H9 (cell line): ENCODE measurements around the gene TRNT1. TPM values are rescaled to one million over a fixed set of nuclear protein-coding genes. Genes with fewer than 3 reads are reported as not detected.

Source experiments
- DNase-seq: peaks from one replicate; pipeline ENCODE4 v3.0.0-alpha.2; 2017
- H2AFZ ChIP-seq: one replicate; pipeline ENCODE4 v1.6.1; 2013; ENCODE audit warnings: mild to moderate bottlenecking, low read length, control low read depth, moderate library complexity
- H2AK5ac ChIP-seq: 2 replicates; pipeline ENCODE4 v1.6.1; 2013; ENCODE audit warnings: low read length, control low read depth, mixed read lengths; ENCODE audit not compliant: insufficient read length
- H2BK120ac ChIP-seq: one replicate; pipeline ENCODE4 v1.6.1; 2013; ENCODE audit warnings: low read depth, mild to moderate bottlenecking, low read length, control low read depth, inconsistent platforms; ENCODE audit not compliant: poor library complexity, severe bottlenecking
- H2BK12ac ChIP-seq: 2 replicates; pipeline ENCODE4 v1.6.1; 2013; ENCODE audit warnings: low read length, control low read depth, mixed read lengths, low read depth; ENCODE audit not compliant: insufficient read length
- H2BK15ac ChIP-seq: 2 replicates; pipeline ENCODE4 v1.6.1; 2013; ENCODE audit warnings: low read depth, low read length, control low read depth
- H2BK20ac ChIP-seq: one replicate; pipeline ENCODE4 v1.6.1; 2013; ENCODE audit warnings: low read depth, mild to moderate bottlenecking, low read length, control low read depth, inconsistent platforms; ENCODE audit not compliant: poor library complexity, severe bottlenecking
- H2BK5ac ChIP-seq: 2 replicates; pipeline ENCODE4 v1.6.1; 2013; ENCODE audit warnings: low read length, control low read depth, mixed read lengths; ENCODE audit not compliant: insufficient read length
- H3K14ac ChIP-seq: 2 replicates; pipeline ENCODE4 v1.6.1; 2013; ENCODE audit warnings: low read length, control low read depth; ENCODE audit not compliant: insufficient read depth
- H3K18ac ChIP-seq: 2 replicates; pipeline ENCODE4 v1.6.1; 2013; ENCODE audit warnings: low read depth, mild to moderate bottlenecking, mixed read lengths, low read length, control low read depth; ENCODE audit not compliant: insufficient read length
- H3K23ac ChIP-seq: 2 replicates; pipeline ENCODE4 v1.6.1; 2013; ENCODE audit warnings: low read length, control low read depth, mixed read lengths, low read depth; ENCODE audit not compliant: insufficient read length
- H3K23me2 ChIP-seq: 2 replicates; pipeline ENCODE4 v1.6.1; 2013; ENCODE audit warnings: low read depth, mild to moderate bottlenecking, mixed read lengths, low read length, control low read depth; ENCODE audit not compliant: insufficient read length, poor library complexity, severe bottlenecking
- H3K27ac ChIP-seq: 2 replicates; pipeline ENCODE4 v1.5.1; 2013; ENCODE audit warnings: low read length, control low read depth, mixed read lengths, low read depth; ENCODE audit not compliant: insufficient read length
- H3K27me3 ChIP-seq: 2 replicates; pipeline ENCODE4 v1.6.1; 2013; ENCODE audit warnings: low read length, control low read depth, inconsistent platforms; ENCODE audit not compliant: insufficient read depth
- H3K4ac ChIP-seq: 2 replicates; pipeline ENCODE4 v1.6.1; 2013; ENCODE audit warnings: low read depth, mild to moderate bottlenecking, control low read depth, inconsistent platforms, low read length, moderate library complexity
- H3K4me1 ChIP-seq: 2 replicates; pipeline ENCODE4 v1.6.1; 2013; ENCODE audit warnings: low read length, control low read depth, inconsistent platforms; ENCODE audit not compliant: insufficient read depth
- H3K4me2 ChIP-seq: 2 replicates; pipeline ENCODE4 v1.6.1; 2013; ENCODE audit warnings: low read length, control low read depth, mixed read lengths; ENCODE audit not compliant: insufficient read length, insufficient read depth
- H3K56ac ChIP-seq: 2 replicates; pipeline ENCODE4 v1.6.1; 2013; ENCODE audit warnings: low read depth, mild to moderate bottlenecking, mixed read lengths, low read length, control low read depth; ENCODE audit not compliant: insufficient read length
- H3K79me1 ChIP-seq: 2 replicates; pipeline ENCODE4 v1.6.1; 2013; ENCODE audit warnings: low read depth, mild to moderate bottlenecking, moderate library complexity, low read length, control low read depth, inconsistent platforms; ENCODE audit not compliant: insufficient read depth, poor library complexity, severe bottlenecking
- H3K79me2 ChIP-seq: 2 replicates; pipeline ENCODE4 v1.6.1; 2013; ENCODE audit warnings: low read length, control low read depth, inconsistent platforms; ENCODE audit not compliant: insufficient read depth
- H3K9ac ChIP-seq: 2 replicates; pipeline ENCODE4 v1.6.1; 2013; ENCODE audit warnings: low read length, control low read depth, mixed read lengths; ENCODE audit not compliant: insufficient read length; ENCODE audit errors: extremely low read depth
- H3K9me3 ChIP-seq: one replicate; pipeline ENCODE4 v1.6.1; 2013; ENCODE audit warnings: low read depth, low read length, inconsistent platforms; ENCODE audit not compliant: control insufficient read depth
- H3T11ph ChIP-seq: one replicate; pipeline ENCODE4 v1.6.1; 2013; ENCODE audit warnings: mild to moderate bottlenecking, low read length, control low read depth, inconsistent platforms
- H4K20me1 ChIP-seq: one replicate; pipeline ENCODE4 v1.6.1; 2013; ENCODE audit not compliant: control insufficient read depth, insufficient read length, insufficient read depth
- H4K5ac ChIP-seq: 2 replicates; pipeline ENCODE4 v1.6.1; 2013; ENCODE audit warnings: low read depth, mild to moderate bottlenecking, mixed read lengths, low read length, control low read depth; ENCODE audit not compliant: insufficient read length
- H4K8ac ChIP-seq: replicated peaks from 2 replicates; pipeline ENCODE4 v1.6.1; 2013; ENCODE audit warnings: low read length, control low read depth, mixed read lengths, low read depth; ENCODE audit not compliant: insufficient read length
- H4K91ac ChIP-seq: 2 replicates; pipeline ENCODE4 v1.6.1; 2013; ENCODE audit warnings: low read depth, mild to moderate bottlenecking, moderate library complexity, mixed read lengths, low read length, control low read depth; ENCODE audit not compliant: insufficient read length
- H3K27ac Mint-ChIP-seq, 3 experiments: 2 replicates in 2 of 3; 3 replicates in 1 of 3; pipeline ENCODE4 v1.8.0; 2020 to 2021; ENCODE audit warnings: mixed read lengths in 3 of 3, mild to moderate bottlenecking in 1 of 3, moderate library complexity in 1 of 3
- H3K27me3 Mint-ChIP-seq: 2 replicates; pipeline ENCODE4 v1.8.0; 2021; ENCODE audit warnings: low read depth, mild to moderate bottlenecking, moderate library complexity, mixed read lengths
- H3K36me3 Mint-ChIP-seq, 3 experiments: 2 replicates in 2 of 3; 3 replicates in 1 of 3; pipeline ENCODE4 v1.8.0; 2020 to 2021; ENCODE audit warnings: low read depth in 3 of 3, mixed read lengths in 3 of 3; ENCODE audit not compliant: insufficient read depth in 1 of 3
- H3K4me1 Mint-ChIP-seq, 2 experiments: 2 replicates each; pipeline ENCODE4 v1.8.0; 2020; ENCODE audit warnings: mixed read lengths in 2 of 2
- H3K4me3 Mint-ChIP-seq, 2 experiments: 2 replicates in 1 of 2; 3 replicates in 1 of 2; pipeline ENCODE4 v1.8.0; 2020 to 2021; ENCODE audit warnings: mild to moderate bottlenecking in 2 of 2, mixed read lengths in 2 of 2, moderate library complexity in 1 of 2
- H3K9me3 Mint-ChIP-seq, 2 experiments: 2 replicates in 1 of 2; 3 replicates in 1 of 2; pipeline ENCODE4 v1.8.0; 2020; ENCODE audit warnings: mild to moderate bottlenecking in 2 of 2, mixed read lengths in 2 of 2, moderate library complexity in 1 of 2
- WGBS: extraction: QIAGEN DNeasy Blood & Tissue Kit; methylation state at CpG from one replicate; pipeline ENCODE4 v1.1.7; 2013; ENCODE audit warnings: missing lambda C conversion rate, low lambda C conversion rate, mixed read lengths; ENCODE audit not compliant: insufficient read length; ENCODE audit errors: extremely low coverage; 5-methylcytosine and 5-hydroxymethylcytosine counted together
- total RNA-seq: library from RNA; stranded (reverse); gene quantifications from 2 replicates; pipeline ENCODE4 v1.2.1, GENCODE V29; 2021
- TF ChIP-seq, protein P1 (sequence below): fragments of 200-600 bp; sonication (generic); conservative IDR thresholded peaks from 3 replicates; pipeline ENCODE4 v1.8.0; 2021; ENCODE audit warnings: antibody characterized with exemption, mild to moderate bottlenecking

Gene TRNT1
- total RNA-seq, 1 experiment from 2014 or later: 49.2 TPM

DNA sequence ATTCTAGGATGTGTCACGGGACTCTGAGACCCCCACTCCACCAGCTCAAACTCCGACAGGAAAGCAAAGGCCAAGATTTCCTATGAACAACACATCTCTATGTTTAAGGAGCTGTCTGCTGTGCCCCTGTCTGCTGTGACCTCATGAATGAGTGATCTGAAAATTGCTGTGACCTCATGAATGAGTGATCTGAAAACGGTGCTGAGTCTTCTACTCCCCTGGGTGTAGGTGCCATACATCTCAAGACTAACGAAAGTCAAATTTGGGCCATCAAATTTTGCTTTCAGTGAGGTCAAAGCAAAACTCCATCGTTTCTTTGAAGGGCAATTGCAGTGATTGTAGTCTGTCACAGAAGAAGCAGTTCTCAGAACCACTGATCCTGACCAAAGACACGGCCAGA is 41.0 kb upstream of the TRNT1 start:
- Histone ChIP-seq H2BK12ac (no peak overlapping the region), H2BK120ac (no peak overlapping the region), H4K20me1 (no peaks in the 10 kb centered on the region), H4K8ac (no peak overlapping the region), H3K23me2 (no peaks in the 10 kb centered on the region), H2AK5ac (no peak overlapping the region), H3T11ph (no peak overlapping the region), H3K4ac (no peak overlapping the region), H2AFZ (no peak overlapping the region), H3K79me1 (no peaks in the 10 kb centered on the region), H3K4me1 (peaks cover 5% of the 10 kb centered on the region; the same call in 1 of the 2 replicates), H3K56ac (no peak overlapping the region), H3K27ac (no peak overlapping the region), H4K91ac (no peak overlapping the region), H3K9ac (no peak overlapping the region), H2BK15ac (no peak overlapping the region), H2BK5ac (no peak overlapping the region), H4K5ac (no peak overlapping the region), H2BK20ac (no peak overlapping the region), H3K23ac (no peak overlapping the region), H3K14ac (no peak overlapping the region), H3K79me2 (no peaks in the 10 kb centered on the region), H3K18ac (no peak overlapping the region), H3K27me3 (no peaks in the 10 kb centered on the region), H3K9me3 (no peaks in the 10 kb centered on the region), H3K4me2 (no peak overlapping the region)
- Mint-ChIP-seq H3K27ac (no peak overlapping the region), H3K4me1 (peaks cover 23% of the 10 kb centered on the region in 2 experiments), H3K9me3 (no peaks in the 10 kb centered on the region; a peak in 1 of 5 replicates), H3K27me3 (no peaks in the 10 kb centered on the region; the same call in 1 of the 2 replicates), H3K4me3 (no peak overlapping the region), H3K36me3 (no peaks in the 10 kb centered on the region)
- no CpG with 5 or more reads among the region's 6 CpGs for WGBS
- TF ChIP-seq, protein P1, sequence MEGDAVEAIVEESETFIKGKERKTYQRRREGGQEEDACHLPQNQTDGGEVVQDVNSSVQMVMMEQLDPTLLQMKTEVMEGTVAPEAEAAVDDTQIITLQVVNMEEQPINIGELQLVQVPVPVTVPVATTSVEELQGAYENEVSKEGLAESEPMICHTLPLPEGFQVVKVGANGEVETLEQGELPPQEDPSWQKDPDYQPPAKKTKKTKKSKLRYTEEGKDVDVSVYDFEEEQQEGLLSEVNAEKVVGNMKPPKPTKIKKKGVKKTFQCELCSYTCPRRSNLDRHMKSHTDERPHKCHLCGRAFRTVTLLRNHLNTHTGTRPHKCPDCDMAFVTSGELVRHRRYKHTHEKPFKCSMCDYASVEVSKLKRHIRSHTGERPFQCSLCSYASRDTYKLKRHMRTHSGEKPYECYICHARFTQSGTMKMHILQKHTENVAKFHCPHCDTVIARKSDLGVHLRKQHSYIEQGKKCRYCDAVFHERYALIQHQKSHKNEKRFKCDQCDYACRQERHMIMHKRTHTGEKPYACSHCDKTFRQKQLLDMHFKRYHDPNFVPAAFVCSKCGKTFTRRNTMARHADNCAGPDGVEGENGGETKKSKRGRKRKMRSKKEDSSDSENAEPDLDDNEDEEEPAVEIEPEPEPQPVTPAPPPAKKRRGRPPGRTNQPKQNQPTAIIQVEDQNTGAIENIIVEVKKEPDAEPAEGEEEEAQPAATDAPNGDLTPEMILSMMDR: no peak
- DNase-seq: no peak
